T1000 (cell line): ENCODE results near the gene PTP4A2.

Source experiments
- DNase-seq: peaks from one replicate; lab custom pipeline; 2025; ENCODE audit warnings: mixed read lengths; lab: John Stamatoyannopoulos, UW

PTP4A2 gene

DNA sequence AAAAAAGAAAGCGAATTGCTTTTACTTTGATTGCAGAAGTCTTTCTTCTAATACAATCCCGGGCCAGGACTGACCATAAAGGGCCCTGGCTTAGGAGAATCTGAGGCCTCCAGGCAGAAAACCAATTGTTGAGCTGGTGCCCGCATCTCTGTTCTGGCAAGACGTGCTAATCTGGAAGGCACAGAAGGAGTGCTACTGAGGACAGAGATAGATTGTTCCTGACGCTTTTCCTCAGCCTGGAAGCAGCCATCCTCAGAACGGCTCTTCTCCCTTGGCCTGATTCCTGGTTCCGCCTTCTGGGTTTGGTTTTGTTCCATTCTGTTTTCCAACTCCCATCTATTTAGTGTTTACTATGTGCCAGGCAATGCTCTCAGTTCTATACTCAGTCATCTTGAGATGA, 77.6 kb downstream of the PTP4A2 start:
- DNase-seq, result no peak

- DNase-seq, result no peak
Observed at GRCh38 chr1:31859719-31860118, 78.4 kb downstream of the PTP4A2 start.

GRCh38 chr1:31859044-31859443, 79.1 kb downstream of the PTP4A2 start:
- no peak for DNase-seq

GRCh38 chr1:31857863-31858262, 80.3 kb downstream of the PTP4A2 start:
- no peak for DNase-seq
